ENCODE measurements around the gene F7.

DNA sequence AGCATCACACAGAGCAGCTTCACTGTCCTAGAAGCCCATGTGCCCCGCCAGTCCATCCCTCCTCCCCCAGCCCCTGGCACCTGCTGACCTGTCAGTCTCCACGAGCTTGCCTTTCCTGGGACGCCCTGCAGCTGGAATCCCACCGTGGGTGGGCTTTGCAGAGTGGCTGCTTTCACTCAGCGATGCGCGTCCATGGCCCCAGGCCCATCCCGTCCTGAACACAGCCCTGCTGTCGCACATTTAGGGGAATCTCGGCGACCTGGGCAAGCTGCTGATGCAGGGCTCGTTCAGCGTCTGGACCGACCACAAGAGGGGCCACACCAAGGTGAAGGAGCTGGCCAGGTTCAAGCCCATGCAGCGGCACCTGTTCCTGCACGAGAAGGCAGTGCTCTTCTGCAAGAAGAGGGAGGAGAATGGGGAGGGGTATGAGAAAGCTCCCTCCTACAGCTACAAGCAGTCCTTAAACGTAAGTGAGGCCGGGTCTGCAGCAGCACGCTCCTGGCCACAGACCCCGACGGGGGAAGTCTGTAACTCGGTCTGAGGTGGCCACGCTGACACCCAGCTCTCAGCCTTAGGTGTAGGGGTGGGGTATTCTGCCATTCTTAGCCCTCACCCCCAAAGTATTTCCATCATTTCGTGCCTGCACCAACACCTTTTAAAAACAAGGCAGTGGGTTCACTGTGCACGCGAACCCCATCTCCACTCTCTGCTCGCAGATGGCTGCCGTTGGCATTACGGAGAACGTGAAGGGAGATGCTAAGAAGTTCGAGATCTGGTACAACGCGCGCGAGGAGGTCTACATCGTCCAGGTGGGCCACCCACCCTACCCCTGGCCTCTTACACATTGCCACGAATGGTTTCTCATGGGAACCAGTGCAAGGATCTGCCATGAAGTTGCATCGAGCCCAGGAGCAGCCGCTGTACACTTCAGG is 18.3 kb upstream of the F7 start:
- TF ChIP-seq POLR2A (IDR thresholded peaks at IDR 0.05; ENCODE audit: low read length) (no peak), GATA1 (IDR thresholded peaks at IDR 0.05; ENCODE audit: low read depth, low read length) (no peak)
